HG02571 (cell line): Measurements from ENCODE around the gene OR56A3.

Experiments used
- ATAC-seq: cut with Tn5 transposase; IDR thresholded peaks from one replicate; pipeline ENCODE4 v1.9.1; 2021; ENCODE audit warnings: mild to moderate bottlenecking, moderate library complexity; ENCODE audit not compliant: unreplicated experiment

Gene OR56A3

GRCh38 chr11:5968394-5968793, 26.3 kb downstream of the OR56A3 start, which contains the start of gene OR56A5:
TSS of gene OR56A5 (minus strand) at chr11:5968494. CDS start at chr11:5968494, 0 bp downstream.
- no peak for ATAC-seq

DNA sequence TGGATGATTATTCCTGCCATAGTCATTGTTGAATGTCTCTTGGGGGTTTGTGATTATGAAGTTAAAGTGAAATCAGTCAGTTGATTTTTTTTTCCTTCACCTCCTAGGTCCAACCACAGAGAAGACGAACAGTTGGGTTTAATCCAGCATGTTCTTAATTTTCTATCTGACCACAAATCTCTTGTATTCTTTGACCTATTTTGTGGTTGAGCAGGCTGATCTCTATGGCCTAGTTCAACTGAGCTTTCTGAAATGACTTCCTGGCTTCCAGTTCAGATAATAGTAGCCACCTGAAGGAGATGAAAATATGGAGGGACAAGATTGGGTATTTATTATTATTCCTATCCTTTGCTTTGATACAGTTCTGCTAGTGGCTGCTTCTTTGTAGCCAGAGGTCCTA, 31.5 kb downstream of the OR56A3 start:
- no peak for ATAC-seq

DNA sequence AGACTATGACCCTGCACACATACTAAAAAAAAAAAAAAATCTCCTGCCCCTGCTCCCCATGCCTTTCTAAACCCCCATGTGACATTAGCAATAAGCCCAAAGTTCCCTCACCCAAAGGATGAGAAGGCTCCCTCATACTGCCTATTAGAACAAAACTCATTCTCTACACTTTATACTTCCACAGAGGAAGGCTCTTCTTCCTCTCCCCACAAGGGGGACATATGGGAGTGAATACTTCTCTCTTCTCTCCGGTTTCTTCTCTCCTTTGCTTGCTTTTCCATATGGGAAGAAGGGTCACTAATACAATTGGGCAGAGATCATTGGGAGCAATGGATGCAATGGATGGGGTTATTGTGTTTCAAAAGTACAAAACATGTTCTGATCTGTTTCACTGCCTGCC, 41.4 kb downstream of the OR56A3 start:
- no peak for ATAC-seq

DNA sequence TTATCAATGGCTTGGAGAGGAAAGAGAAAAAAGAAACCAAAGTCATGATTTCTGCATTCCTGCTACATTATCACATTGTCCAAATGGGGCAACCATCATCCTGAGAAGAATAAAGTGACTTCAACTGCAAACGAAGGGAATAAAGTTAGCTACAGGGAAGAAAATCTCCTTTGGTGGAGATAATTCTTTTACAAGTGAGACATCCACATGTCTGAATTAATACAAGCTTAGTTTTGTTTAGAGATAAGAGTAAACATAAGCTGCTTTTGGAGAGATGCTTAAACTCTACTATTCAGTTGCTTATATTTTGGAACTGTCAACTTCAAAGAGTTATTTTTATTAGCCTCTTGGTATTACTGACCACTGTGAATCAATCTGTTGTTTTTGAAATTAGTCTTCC, 44.8 kb downstream of the OR56A3 start, which contains the start of gene OR52L1:
TSS of gene OR52L1 (minus strand) at position 101 of the 400 bp plus-strand sequence. CDS start at position 46, 55 bp downstream.
- ATAC-seq = no peak

- ATAC-seq = no peak
These were observed 47.2 kb downstream of the OR56A3 start for GRCh38 chr11:5989203-5989602.

DNA sequence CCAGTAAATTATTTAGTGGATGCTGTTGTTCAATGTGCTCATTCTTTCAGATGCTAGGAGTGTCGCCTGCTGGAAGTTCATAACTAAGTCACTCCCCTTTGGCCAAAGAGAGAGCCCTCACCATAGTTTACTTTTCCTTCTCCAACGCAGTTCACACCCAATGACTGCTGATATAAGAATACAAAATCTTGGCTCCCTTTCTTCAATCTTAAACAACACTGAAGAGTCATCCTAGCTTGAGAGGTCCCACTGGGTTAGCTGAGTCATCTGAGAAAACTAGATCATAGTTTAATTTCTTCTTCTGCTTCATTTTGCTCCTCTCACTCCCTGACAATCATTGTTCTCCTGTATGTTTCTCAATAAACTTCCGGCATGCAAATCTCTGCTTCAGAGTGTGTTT, 50.1 kb downstream of the OR56A3 start:
- ATAC-seq = no peak

DNA sequence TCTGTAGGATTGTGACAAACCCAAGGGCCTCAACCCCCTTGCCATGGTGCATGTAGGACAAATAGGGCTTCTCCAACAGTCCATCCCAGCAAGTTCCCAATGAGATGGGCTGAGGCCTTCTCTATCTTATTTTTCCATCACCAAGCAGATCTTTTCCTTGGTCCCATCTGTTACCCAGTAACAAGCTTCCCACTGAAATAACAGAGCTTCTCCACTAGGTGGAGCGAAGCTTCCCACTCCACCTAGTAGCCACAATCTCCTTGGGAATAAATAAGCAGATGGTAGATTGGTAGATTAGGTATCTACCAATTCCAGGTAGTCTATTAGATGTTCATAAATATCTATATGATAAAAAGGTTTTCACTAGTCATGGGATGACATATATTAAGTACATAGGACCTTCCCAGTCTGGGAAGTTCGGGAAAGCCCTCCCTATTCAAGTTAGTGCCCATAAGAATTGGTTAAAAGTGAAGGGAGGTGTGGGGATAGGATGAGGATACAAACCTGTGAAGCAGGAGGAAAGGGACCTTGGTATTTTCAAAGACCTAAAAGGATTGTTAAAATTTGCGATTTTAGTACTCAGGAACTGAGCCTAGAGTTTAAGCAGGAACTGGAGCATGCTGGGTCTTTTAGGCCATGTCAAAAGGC, 50.7 kb downstream of the OR56A3 start:
- ATAC-seq = no peak

GRCh38 chr11:5994791-5995190, 52.7 kb downstream of the OR56A3 start:
- no peak for ATAC-seq
